ENCODE measurements around the gene FAM216B. TPM values are rescaled to one million over a fixed set of nuclear protein-coding genes. Genes with fewer than 3 reads are reported as not detected.
"Not testable (repeated sequence)": the region's sequence is repeated elsewhere in the genome, so short reads cannot be mapped to it uniquely, and the experiment has no call there.

The FAM216B gene
- total RNA-seq, 2 experiments from 2014 or later = not detected

DNA sequence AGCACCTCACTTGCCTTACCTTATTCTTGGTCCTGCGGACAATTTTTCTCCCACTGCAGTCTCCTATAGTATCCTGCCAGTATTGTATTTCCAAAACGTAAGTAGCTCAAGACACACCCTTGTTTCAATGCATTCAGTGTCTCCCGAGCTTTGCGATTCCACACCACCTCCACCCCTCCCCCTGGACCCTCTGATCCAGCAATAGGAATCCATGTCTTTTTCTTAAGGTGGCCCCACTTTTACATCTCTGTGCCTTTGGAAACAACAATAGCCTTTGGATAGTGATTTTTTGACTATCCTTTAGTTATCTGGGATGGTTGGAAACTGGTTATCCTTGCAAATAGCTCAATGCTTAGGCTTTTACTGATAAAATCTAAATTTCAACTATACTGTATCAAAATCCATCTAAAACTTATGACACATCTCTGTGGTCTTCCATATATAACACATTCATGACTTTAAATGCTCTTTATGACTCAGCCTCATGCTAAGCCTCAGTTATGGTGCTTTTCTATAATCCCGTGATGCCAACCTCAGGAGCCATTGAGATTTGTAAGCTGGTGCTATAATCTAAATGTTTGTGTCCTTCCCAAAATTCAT lies 27.1 kb downstream of the FAM216B start:
- peaks cover 5% of the 10 kb centered on the region for H3K27me3 Mint-ChIP-seq
- CTCF ChIA-PET = no interaction called here
- ATAC-seq (peak; percentile 53), DNase-seq (no peak)
- no peak overlapping the region for H3K4me3 Mint-ChIP-seq
- no peaks in the 10 kb centered on the region for H3K36me3 Mint-ChIP-seq (ENCODE audit: low read depth)
- peaks cover 3% of the 10 kb centered on the region for H3K4me1 Mint-ChIP-seq (ENCODE audit: low read depth)
- TF ChIP-seq, protein P1, sequence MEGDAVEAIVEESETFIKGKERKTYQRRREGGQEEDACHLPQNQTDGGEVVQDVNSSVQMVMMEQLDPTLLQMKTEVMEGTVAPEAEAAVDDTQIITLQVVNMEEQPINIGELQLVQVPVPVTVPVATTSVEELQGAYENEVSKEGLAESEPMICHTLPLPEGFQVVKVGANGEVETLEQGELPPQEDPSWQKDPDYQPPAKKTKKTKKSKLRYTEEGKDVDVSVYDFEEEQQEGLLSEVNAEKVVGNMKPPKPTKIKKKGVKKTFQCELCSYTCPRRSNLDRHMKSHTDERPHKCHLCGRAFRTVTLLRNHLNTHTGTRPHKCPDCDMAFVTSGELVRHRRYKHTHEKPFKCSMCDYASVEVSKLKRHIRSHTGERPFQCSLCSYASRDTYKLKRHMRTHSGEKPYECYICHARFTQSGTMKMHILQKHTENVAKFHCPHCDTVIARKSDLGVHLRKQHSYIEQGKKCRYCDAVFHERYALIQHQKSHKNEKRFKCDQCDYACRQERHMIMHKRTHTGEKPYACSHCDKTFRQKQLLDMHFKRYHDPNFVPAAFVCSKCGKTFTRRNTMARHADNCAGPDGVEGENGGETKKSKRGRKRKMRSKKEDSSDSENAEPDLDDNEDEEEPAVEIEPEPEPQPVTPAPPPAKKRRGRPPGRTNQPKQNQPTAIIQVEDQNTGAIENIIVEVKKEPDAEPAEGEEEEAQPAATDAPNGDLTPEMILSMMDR (IDR thresholded peaks at IDR 0.05) = no peak
- POLR2A ChIA-PET = no interaction called here
- no peak overlapping the region for H3K27ac Mint-ChIP-seq
- intact Hi-C loops (cut with micrococcal nuclease) = no loop called here
- no peaks in the 10 kb centered on the region for H3K9me3 Mint-ChIP-seq

DNA sequence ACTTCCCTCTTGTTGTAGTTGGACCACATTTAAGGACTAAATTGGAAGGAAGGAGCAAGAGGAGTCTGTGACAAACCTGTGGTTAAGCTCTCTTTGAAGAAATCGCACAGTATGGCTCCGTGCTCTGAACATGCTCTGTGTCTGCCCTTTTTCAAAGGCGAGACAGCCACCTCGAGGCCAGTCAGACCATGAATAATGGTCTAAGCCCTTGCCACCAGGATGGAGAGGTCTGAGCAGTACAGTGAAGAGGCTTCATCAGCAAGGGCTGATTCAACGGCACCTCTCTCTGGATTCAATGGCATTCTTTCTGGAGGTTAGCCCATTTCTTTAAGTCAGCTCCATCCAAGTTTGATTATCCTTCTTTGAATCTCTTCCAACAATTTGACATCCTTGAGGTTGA lies 30.9 kb downstream of the FAM216B start:
- CTCF ChIA-PET = no interaction called here
- no peak overlapping the region for H3K27ac Mint-ChIP-seq
- no peak for ATAC-seq

DNA sequence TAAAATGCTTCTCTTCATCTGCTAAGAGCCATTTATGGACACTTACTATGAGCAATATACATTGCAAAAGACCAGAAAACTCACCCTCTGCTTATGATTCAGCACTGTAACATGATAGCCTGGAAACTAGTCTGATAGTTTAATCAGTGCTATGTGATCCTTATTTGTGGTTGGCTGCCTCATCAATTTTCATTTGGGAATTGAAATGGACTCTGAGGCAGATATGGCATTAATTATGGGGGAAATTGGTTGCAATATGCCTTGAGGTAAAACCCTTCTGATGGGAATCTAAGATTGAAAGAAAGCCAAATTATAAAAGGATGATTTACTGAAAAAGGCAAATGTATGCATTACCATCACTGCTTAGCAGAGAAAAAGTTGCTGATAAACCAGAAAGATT lies 33.5 kb downstream of the FAM216B start:
- ChIA-PET POLR2A (interaction anchor here (1.4 kb wide), 1 partner anchor 14 kb away, joined by 3 read pairs; no protein-coding TSS in a partner anchor), CTCF (no interaction called here)
- Mint-ChIP-seq H3K4me1 (ENCODE audit: low read depth) (no peaks in the 10 kb centered on the region), H3K27me3 (peaks cover 17% of the 10 kb centered on the region), H3K4me3 (no peak overlapping the region), H3K36me3 (ENCODE audit: low read depth) (no peaks in the 10 kb centered on the region), H3K9me3 (peaks cover 5% of the 10 kb centered on the region), H3K27ac (no peak overlapping the region)
- intact Hi-C loops (cut with micrococcal nuclease) = no loop called here
- TF ChIP-seq, protein P1 (IDR thresholded peaks at IDR 0.05) = no peak
- no peak for ATAC-seq
- DNase-seq = no peak

More for the DNA sequence above, 30.9 kb downstream of the FAM216B start:
- TF ChIP-seq, protein P1 (IDR thresholded peaks at IDR 0.05) = no peak
- Mint-ChIP-seq H3K4me1 (ENCODE audit: low read depth) (peaks cover 3% of the 10 kb centered on the region), H3K9me3 (no peaks in the 10 kb centered on the region), H3K4me3 (no peak overlapping the region), H3K27me3 (peaks cover 12% of the 10 kb centered on the region), H3K36me3 (ENCODE audit: low read depth) (no peaks in the 10 kb centered on the region)
- POLR2A ChIA-PET = no interaction called here
- intact Hi-C loops (cut with micrococcal nuclease) = no loop called here
- DNase-seq = no peak

DNA sequence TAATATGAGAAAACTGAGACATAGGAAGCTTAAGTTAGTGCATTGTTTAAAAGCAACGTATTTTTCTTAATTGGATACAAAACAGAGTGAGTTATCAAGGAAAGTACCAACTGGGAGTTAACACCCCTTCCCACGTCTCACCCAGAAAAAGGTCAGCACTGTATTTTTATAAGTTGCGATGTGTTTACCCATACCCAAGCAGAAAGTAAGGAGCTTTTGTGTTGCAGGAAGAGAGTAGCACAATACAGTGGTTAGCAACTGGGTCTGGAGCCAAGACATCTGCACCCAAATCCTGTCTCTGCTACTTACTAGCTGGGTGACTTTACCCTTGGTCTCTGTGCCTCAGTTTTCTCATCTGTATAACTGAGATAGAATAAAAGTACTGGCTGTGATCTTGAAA lies 34.3 kb downstream of the FAM216B start:
- TF ChIP-seq, protein P1 (IDR thresholded peaks at IDR 0.05) = no peak
- no peak overlapping the region for H3K4me3 Mint-ChIP-seq
- POLR2A ChIA-PET = interaction anchor here (1.4 kb wide), 1 partner anchor 15 kb away, joined by 3 read pairs; no protein-coding TSS in a partner anchor
- intact Hi-C loops (cut with micrococcal nuclease) = no loop called here
- H3K9me3 Mint-ChIP-seq = peaks cover 5% of the 10 kb centered on the region
- H3K27me3 Mint-ChIP-seq = peaks cover 17% of the 10 kb centered on the region
- H3K27ac Mint-ChIP-seq = no peak overlapping the region
- H3K4me1 Mint-ChIP-seq (ENCODE audit: low read depth) = no peaks in the 10 kb centered on the region
- ATAC-seq (no peak), DNase-seq (no peak)
- H3K36me3 Mint-ChIP-seq (ENCODE audit: low read depth) = no peaks in the 10 kb centered on the region
- CTCF ChIA-PET = interaction anchor here (0.7 kb wide), 1 partner anchor 9 kb away, joined by 3 read pairs; no protein-coding TSS in a partner anchor

DNA sequence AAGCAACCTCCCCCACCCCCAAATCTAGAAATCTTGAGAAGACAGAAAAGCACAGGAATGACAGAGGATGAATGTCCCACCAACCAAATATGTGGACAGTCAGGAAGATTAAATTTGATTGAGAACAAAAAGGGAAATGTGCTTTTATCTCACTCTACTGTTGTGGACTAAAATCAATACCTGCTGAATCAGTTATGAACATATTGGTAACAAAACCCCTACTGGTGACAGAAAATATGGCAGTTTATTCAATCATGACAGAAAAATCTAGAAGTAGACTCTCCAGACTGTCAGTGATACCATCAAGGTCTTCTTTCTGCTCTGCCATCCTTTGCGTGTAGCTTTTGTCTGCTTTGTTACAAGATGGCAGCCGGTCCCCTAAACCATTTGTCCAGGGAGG lies 35.2 kb downstream of the FAM216B start:
- ChIA-PET POLR2A (no interaction called here), CTCF (no interaction called here)
- DNase-seq (no peak), ATAC-seq (no peak)
- H3K27ac Mint-ChIP-seq = no peak overlapping the region
- intact Hi-C loops (cut with micrococcal nuclease) = no loop called here
- TF ChIP-seq, protein P1 (IDR thresholded peaks at IDR 0.05) = no peak
- no peak overlapping the region for H3K4me3 Mint-ChIP-seq
- peaks cover 17% of the 10 kb centered on the region for H3K27me3 Mint-ChIP-seq
- H3K4me1 Mint-ChIP-seq (ENCODE audit: low read depth) = no peaks in the 10 kb centered on the region
- no peaks in the 10 kb centered on the region for H3K36me3 Mint-ChIP-seq (ENCODE audit: low read depth)
- peaks cover 5% of the 10 kb centered on the region for H3K9me3 Mint-ChIP-seq

DNA sequence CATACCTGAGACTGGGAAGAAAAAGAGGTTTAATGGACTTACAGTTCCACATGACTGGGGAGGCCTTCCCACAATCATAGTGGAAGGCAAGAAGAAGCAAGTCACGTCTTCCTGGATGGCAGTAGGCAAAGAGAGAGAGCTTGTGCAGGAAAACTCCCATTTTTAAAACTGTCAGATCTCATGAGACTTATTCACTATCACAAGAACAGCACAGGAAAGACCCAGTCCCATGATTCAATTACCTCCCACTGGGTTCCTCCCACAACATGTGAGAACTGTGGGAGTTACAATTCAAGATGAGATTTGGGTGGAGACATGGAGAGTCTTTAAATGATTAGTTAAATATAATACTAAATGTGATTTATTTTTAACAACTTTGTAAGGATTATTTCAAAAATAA lies 38.3 kb downstream of the FAM216B start:
- H3K4me3 Mint-ChIP-seq; DNase-seq; CTCF ChIA-PET; intact Hi-C loops (cut with micrococcal nuclease); H3K27ac Mint-ChIP-seq; H3K9me3 Mint-ChIP-seq; H3K36me3 Mint-ChIP-seq (ENCODE audit: low read depth); ATAC-seq; POLR2A ChIA-PET; H3K4me1 Mint-ChIP-seq (ENCODE audit: low read depth): not testable (repeated sequence)
- H3K27me3 Mint-ChIP-seq = peaks cover 12% of the 10 kb centered on the region

Data from activated CD8-positive, alpha-beta T cell treated with anti-CD3 and anti-CD28 coated beads for 36 hours (primary cell).